Central memory CD8-positive, alpha-beta T cell (primary cell): ENCODE data around the gene NASP.

ENCODE experiments used
- ATAC-seq: fragments of 150-1000 bp; cut with Tn5 transposase; replicated peaks from 2 replicates; pipeline ENCODE4 v1.10.0; 2022; ENCODE audit warnings: mild to moderate bottlenecking, moderate FRiP score, moderate number of reproducible peaks; ENCODE audit not compliant: poor library complexity, severe bottlenecking; ENCODE audit errors: extremely low read depth
- DNase-seq, 2 donors: peaks; one replicate each; pipeline ENCODE4 v3.0.0; 2021; ENCODE audit warnings: low spot score in 2 of 2
- H3K27ac Mint-ChIP-seq: one replicate; pipeline ENCODE4 v1.8.0; 2022; ENCODE audit warnings: low read depth, mild to moderate bottlenecking, moderate library complexity, mixed read lengths
- H3K27me3 Mint-ChIP-seq: one replicate; pipeline ENCODE4 v1.8.0; 2022; ENCODE audit warnings: mixed read lengths
- H3K36me3 Mint-ChIP-seq: one replicate; pipeline ENCODE4 v1.8.0; 2022; ENCODE audit warnings: mild to moderate bottlenecking, moderate library complexity, mixed read lengths; ENCODE audit not compliant: insufficient read depth
- H3K4me1 Mint-ChIP-seq: one replicate; pipeline ENCODE4 v1.8.0; 2022; ENCODE audit warnings: mixed read lengths
- H3K4me3 Mint-ChIP-seq: one replicate; pipeline ENCODE4 v1.8.0; 2022; ENCODE audit warnings: mild to moderate bottlenecking, moderate library complexity, mixed read lengths
- H3K9me3 Mint-ChIP-seq: one replicate; pipeline ENCODE4 v1.8.0; 2022; ENCODE audit warnings: mixed read lengths

Gene NASP

DNA sequence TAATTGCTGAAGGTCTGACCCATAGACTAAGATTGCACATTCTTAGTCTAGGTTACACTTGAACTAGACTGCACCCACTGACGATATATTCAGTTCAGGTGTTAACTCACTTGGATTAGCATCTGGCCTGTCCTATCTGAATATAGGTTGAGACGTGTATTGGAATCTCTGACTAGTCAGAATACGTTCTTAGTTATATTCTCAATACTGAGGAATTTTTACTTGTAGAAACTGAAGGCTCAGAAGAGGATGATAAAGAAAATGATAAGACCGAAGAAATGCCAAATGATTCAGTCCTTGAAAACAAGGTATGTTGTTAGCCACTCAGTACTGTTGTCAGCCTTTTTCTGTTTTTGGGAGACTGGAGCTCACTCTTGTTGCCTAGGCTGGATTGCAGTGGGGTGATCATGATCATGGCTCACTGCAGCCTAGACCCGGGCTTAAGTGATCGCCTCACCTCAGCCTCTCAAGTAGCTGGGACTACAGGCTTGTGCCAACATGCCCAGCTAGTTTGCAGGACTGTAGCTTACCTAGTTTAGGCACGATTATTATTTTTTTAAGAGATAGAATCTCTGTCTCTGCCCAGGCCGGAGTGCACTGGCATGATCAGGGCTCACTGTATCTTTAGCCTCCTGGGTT, 29.2 kb downstream of the NASP start:
- no peak overlapping the region for H3K4me3 Mint-ChIP-seq
- peaks cover 51% of the 10 kb centered on the region for H3K36me3 Mint-ChIP-seq
- H3K9me3 Mint-ChIP-seq, result no peaks in the 10 kb centered on the region
- no peak for ATAC-seq
- no peak for DNase-seq
- no peak overlapping the region for H3K27ac Mint-ChIP-seq
- peaks cover 7% of the 10 kb centered on the region for H3K4me1 Mint-ChIP-seq
- no peaks in the 10 kb centered on the region for H3K27me3 Mint-ChIP-seq

- no peak overlapping the region for H3K27ac Mint-ChIP-seq
These were observed 32.0 kb downstream of the NASP start for GRCh38 chr1:45615885-45616284.

DNA sequence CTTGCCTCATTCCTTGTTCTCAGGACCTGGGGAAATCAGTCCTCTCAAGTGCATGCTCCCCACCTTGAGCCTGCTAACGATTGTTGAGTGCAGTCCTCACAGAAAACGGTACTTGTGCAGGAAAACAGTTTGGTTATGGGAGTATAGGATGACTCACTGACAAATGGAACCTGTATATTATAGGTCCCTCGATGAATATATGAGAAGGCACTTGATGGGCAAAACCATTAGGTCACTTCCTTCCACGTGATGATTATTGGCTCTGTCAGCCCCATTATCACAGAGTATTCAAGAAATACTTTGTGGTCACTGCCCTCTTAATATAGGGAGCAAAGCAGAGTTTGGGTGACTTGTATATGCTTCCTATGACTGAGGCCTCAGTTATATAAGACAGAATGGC, 33.8 kb downstream of the NASP start:
- H3K36me3 Mint-ChIP-seq, result peaks cover 38% of the 10 kb centered on the region
- H3K9me3 Mint-ChIP-seq, result no peaks in the 10 kb centered on the region
- ATAC-seq, result no peak
- H3K4me1 Mint-ChIP-seq, result no peaks in the 10 kb centered on the region
- no peaks in the 10 kb centered on the region for H3K27me3 Mint-ChIP-seq
- peak overlapping the region; percentile 27 for H3K27ac Mint-ChIP-seq
- no peak for DNase-seq
- H3K4me3 Mint-ChIP-seq, result no peak overlapping the region

More at GRCh38 chr1:45615885-45616284, 32.0 kb downstream of the NASP start:
- no peak overlapping the region for H3K4me3 Mint-ChIP-seq
- ATAC-seq, result no peak
- no peak for DNase-seq
- H3K4me1 Mint-ChIP-seq, result no peaks in the 10 kb centered on the region
- no peaks in the 10 kb centered on the region for H3K27me3 Mint-ChIP-seq
- peaks cover 45% of the 10 kb centered on the region for H3K36me3 Mint-ChIP-seq
- no peaks in the 10 kb centered on the region for H3K9me3 Mint-ChIP-seq

DNA sequence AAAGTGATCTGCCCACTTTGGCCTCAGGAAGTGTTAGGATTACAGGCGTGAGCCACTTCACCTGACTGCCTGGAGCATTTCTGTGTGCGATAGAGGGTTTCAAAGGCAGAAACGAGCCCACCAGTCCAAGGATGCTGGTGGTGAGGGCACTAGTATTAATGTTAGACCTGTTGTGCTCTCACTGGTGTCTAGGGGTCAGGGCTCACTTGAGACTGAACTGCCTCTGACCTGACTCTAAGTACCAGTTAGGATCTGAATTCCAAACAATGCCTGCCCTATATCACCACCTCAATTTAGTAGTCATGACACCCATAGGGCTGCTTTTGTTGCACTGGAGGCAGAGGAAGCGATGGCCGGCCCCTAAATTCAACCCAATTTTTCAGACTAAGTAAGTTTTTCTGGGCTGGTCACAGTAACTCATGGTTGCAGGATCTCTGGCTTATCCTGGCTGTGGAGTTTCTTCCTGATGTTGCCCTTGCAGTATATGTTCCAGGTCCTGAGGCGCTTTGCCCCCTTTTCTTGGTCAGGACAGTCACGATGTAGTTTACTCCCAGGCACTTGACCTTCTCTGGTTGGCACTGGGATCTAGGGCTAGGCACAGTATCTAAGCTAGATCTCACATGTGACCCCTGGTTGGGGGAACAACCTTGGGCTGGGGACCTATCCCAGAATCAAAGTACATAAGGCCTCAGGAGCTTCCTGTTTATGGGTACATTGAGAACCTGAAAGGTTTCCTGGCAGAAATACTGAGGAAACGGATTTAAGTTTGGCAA, 35.5 kb downstream of the NASP start:
- H3K36me3 Mint-ChIP-seq, result peaks cover 42% of the 10 kb centered on the region
- H3K4me1 Mint-ChIP-seq, result no peaks in the 10 kb centered on the region
- no peak overlapping the region for H3K4me3 Mint-ChIP-seq

DNA sequence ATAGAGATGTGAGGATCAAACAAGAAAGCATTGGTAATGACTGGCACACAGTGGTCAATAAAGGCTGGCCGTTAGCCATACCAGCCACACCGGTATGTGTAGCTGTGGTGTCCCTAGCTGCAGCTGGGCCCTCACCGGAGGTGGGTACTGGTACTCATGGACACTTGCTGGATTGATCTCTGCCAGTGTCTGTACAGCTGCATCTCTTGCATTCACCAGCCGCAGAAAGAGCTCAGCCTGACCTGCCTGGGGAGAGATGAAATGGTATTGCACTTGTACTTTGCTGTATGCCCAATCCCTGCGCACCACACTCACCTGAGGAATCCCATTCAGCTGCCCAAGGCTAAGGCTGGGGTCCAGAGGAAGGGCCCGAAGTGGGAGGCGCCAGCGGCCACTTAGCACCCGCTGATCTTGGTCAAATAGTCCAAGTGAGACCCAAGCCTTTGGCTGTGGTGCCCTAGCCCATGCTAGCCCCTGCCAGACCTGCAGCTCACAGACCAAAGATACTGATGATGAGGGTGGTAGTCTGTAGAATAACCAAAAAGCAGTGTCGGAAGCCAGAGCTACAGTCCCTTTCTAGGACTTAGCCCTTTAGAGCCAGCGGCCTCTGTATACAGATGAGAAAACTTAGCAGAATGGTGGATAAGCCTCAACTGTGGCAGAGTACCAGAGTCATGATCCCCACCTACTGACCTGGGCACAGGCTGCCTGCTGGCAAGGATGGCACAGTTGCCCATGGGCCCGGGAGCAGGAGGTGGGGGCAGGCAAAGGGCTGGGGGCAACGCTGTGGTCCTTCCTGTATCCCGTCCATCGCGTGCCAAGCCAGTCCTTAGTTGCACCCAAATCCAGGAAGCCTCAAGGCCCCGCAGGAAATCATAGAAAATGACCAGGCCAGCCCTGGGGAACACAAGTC, 37.0 kb downstream of the NASP start:
- Mint-ChIP-seq H3K4me3 (no peak overlapping the region), H3K27me3 (no peaks in the 10 kb centered on the region), H3K27ac (no peak overlapping the region), H3K4me1 (no peaks in the 10 kb centered on the region), H3K36me3 (peaks cover 35% of the 10 kb centered on the region), H3K9me3 (no peaks in the 10 kb centered on the region)
- ATAC-seq, result no peak
- DNase-seq, result no peak

More for the DNA sequence above, 35.5 kb downstream of the NASP start:
- Mint-ChIP-seq H3K27ac (no peak overlapping the region), H3K9me3 (no peaks in the 10 kb centered on the region), H3K27me3 (no peaks in the 10 kb centered on the region)
- ATAC-seq, result no peak
- DNase-seq, result no peak

GRCh38 chr1:45621501-45621836, 37.6 kb downstream of the NASP start:
- Mint-ChIP-seq H3K4me1 (no peaks in the 10 kb centered on the region), H3K9me3 (no peaks in the 10 kb centered on the region), H3K36me3 (peaks cover 35% of the 10 kb centered on the region), H3K4me3 (no peak overlapping the region), H3K27me3 (no peaks in the 10 kb centered on the region), H3K27ac (no peak overlapping the region)
- ATAC-seq (no peak), DNase-seq (no peak)

- ATAC-seq (no peak), DNase-seq (no peak)
- Mint-ChIP-seq H3K27ac (no peak overlapping the region), H3K4me3 (no peak overlapping the region), H3K36me3 (peaks cover 38% of the 10 kb centered on the region), H3K4me1 (no peaks in the 10 kb centered on the region), H3K27me3 (no peaks in the 10 kb centered on the region), H3K9me3 (no peaks in the 10 kb centered on the region)
These were observed 38.2 kb downstream of the NASP start for GRCh38 chr1:45621895-45622523.

DNA sequence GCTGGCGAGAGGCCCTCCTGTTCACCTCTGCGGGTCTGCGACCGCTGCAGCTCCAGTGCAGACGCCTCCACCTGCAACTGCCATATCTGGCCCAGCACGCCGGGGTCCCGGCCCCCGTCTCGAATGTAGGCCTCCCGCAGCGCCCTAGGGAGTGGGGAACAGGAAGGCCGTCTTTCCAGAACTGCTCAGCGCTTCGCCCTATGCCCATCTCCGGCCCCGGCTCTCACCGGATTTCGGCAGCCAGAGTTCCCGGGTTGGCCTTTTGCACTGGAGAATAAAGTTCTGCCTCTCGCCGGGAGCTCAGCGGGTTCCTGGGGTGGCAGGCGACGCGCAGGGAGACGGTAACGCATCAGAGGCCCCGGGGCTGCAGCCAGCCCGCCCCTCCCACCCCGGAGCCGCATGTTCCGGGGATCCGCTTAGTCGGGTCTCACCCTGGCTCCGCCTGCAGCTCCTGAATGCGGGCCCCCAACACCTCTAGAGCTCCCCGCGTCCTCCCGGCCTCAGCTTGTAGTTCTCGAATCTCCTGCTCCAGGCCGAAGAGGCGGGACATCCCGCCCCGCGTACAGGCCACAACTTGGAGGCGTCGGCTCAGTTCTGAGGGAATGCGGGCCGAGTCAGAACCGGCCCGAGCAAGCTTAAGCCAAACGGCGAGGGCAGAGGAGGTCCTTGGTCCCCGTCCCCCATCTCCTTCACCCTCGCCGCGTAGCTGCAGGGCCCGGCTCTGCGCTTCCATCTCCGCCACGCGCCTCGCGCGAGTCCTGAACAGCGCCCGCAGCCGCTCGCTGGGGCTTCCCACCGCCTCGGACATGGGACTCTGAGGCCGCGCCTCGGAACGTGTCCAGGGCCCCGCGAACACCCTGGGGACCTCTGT, 38.9 kb downstream of the NASP start:
- no peak for ATAC-seq
- H3K36me3 Mint-ChIP-seq, result peaks cover 38% of the 10 kb centered on the region
- H3K4me3 Mint-ChIP-seq, result no peak overlapping the region
- no peaks in the 10 kb centered on the region for H3K9me3 Mint-ChIP-seq
- no peak for DNase-seq
- H3K27ac Mint-ChIP-seq, result no peak overlapping the region
- no peaks in the 10 kb centered on the region for H3K27me3 Mint-ChIP-seq
- no peaks in the 10 kb centered on the region for H3K4me1 Mint-ChIP-seq

- Mint-ChIP-seq H3K4me1 (no peaks in the 10 kb centered on the region), H3K27me3 (no peaks in the 10 kb centered on the region), H3K9me3 (no peaks in the 10 kb centered on the region), H3K27ac (peak within 1 kb of the TSS; percentile 44), H3K4me3 (no peak within 1 kb of the TSS), H3K36me3 (peaks cover 39% of the 10 kb centered on the region)
- no peak for ATAC-seq
- DNase-seq, result no peak
These were observed 40.1 kb downstream of the NASP start, which contains the start of gene CCDC17 for GRCh38 chr1:45623972-45624371. Gene CCDC17, minus strand, starts transcription at chr1:45624054. Its CDS starts 145 bp downstream, at chr1:45623909.

GRCh38 chr1:45629035-45629434, 45.2 kb downstream of the NASP start:
- Mint-ChIP-seq H3K36me3 (peaks cover 53% of the 10 kb centered on the region), H3K27me3 (no peaks in the 10 kb centered on the region), H3K4me3 (no peak overlapping the region), H3K9me3 (no peaks in the 10 kb centered on the region), H3K4me1 (no peaks in the 10 kb centered on the region), H3K27ac (no peak overlapping the region)
- DNase-seq (no peak), ATAC-seq (no peak)

GRCh38 chr1:45630429-45630828, 46.6 kb downstream of the NASP start:
- no peak for ATAC-seq

More at GRCh38 chr1:45630429-45630828, 46.6 kb downstream of the NASP start:
- Mint-ChIP-seq H3K36me3 (peaks cover 48% of the 10 kb centered on the region), H3K4me3 (no peak overlapping the region), H3K27ac (no peak overlapping the region), H3K27me3 (no peaks in the 10 kb centered on the region), H3K4me1 (no peaks in the 10 kb centered on the region), H3K9me3 (no peaks in the 10 kb centered on the region)
- DNase-seq, result no peak
